ENCODE results near the gene ZGPAT. TPM values are rescaled to one million over a fixed set of nuclear protein-coding genes. Genes with fewer than 3 reads are reported as not detected.
"Not testable (repeated sequence)": the region's sequence is repeated elsewhere in the genome, so short reads cannot be mapped to it uniquely, and the experiment has no call there.

ZGPAT gene
- total RNA-seq, 1 donor from 2014 or later: 28.0 TPM

GRCh38 chr20:63709149-63709527 lies 1.3 kb downstream of the ZGPAT start:
- H3K9me3 Mint-ChIP-seq (ENCODE audit: unreplicated experiment): peaks cover 5% of the 10 kb centered on the region

GRCh38 chr20:63711085-63711645 lies 3.3 kb downstream of the ZGPAT start:
- H3K36me3 Mint-ChIP-seq (ENCODE audit: unreplicated experiment): peaks cover 47% of the 10 kb centered on the region
- peaks cover 5% of the 10 kb centered on the region for H3K9me3 Mint-ChIP-seq (ENCODE audit: unreplicated experiment)
- peaks cover 25% of the 10 kb centered on the region for H3K4me1 Mint-ChIP-seq (ENCODE audit: unreplicated experiment)
- no peak for DNase-seq (ENCODE audit: extremely low spot score, unreplicated experiment)
- no peaks in the 10 kb centered on the region for H3K27me3 Mint-ChIP-seq (ENCODE audit: unreplicated experiment)
- TF ChIP-seq CTCF (IDR thresholded peaks at IDR 0.05): no peak
- no peak overlapping the region for H3K27ac Mint-ChIP-seq (ENCODE audit: unreplicated experiment)
- peak overlapping the region; percentile 40 for H3K4me3 Mint-ChIP-seq (ENCODE audit: unreplicated experiment)

More at GRCh38 chr20:63709149-63709527, 1.3 kb downstream of the ZGPAT start:
- Mint-ChIP-seq H3K36me3 (ENCODE audit: unreplicated experiment) (peaks cover 36% of the 10 kb centered on the region), H3K27ac (ENCODE audit: unreplicated experiment) (no peak overlapping the region), H3K27me3 (ENCODE audit: unreplicated experiment) (no peaks in the 10 kb centered on the region), H3K4me1 (ENCODE audit: unreplicated experiment) (peaks cover 25% of the 10 kb centered on the region), H3K4me3 (ENCODE audit: unreplicated experiment) (peak overlapping the region; percentile 77)
- TF ChIP-seq CTCF (IDR thresholded peaks at IDR 0.05): no peak
- no peak for DNase-seq (ENCODE audit: extremely low spot score, unreplicated experiment)

GRCh38 chr20:63712191-63712590 lies 4.4 kb downstream of the ZGPAT start:
- Mint-ChIP-seq H3K36me3 (ENCODE audit: unreplicated experiment) (peaks cover 53% of the 10 kb centered on the region), H3K9me3 (ENCODE audit: unreplicated experiment) (peaks cover 5% of the 10 kb centered on the region), H3K27ac (ENCODE audit: unreplicated experiment) (no peak overlapping the region), H3K4me3 (ENCODE audit: unreplicated experiment) (no peak overlapping the region), H3K27me3 (ENCODE audit: unreplicated experiment) (no peaks in the 10 kb centered on the region), H3K4me1 (ENCODE audit: unreplicated experiment) (peaks cover 18% of the 10 kb centered on the region)
- DNase-seq (ENCODE audit: extremely low spot score, unreplicated experiment): no peak
- TF ChIP-seq CTCF (IDR thresholded peaks at IDR 0.05): no peak

GRCh38 chr20:63714858-63715257 lies 7.0 kb downstream of the ZGPAT start:
- no peak overlapping the region for H3K27ac Mint-ChIP-seq (ENCODE audit: unreplicated experiment)
- peaks cover 11% of the 10 kb centered on the region for H3K9me3 Mint-ChIP-seq (ENCODE audit: unreplicated experiment)
- H3K27me3 Mint-ChIP-seq (ENCODE audit: unreplicated experiment): no peaks in the 10 kb centered on the region
- no peak overlapping the region for H3K4me3 Mint-ChIP-seq (ENCODE audit: unreplicated experiment)
- no peak for TF ChIP-seq CTCF (IDR thresholded peaks at IDR 0.05)
- no peak for DNase-seq (ENCODE audit: extremely low spot score, unreplicated experiment)
- peaks cover 63% of the 10 kb centered on the region for H3K36me3 Mint-ChIP-seq (ENCODE audit: unreplicated experiment)
- peaks cover 7% of the 10 kb centered on the region for H3K4me1 Mint-ChIP-seq (ENCODE audit: unreplicated experiment)

GRCh38 chr20:63718996-63719395 lies 11.2 kb downstream of the ZGPAT start:
- Mint-ChIP-seq H3K9me3 (ENCODE audit: unreplicated experiment) (peaks cover 6% of the 10 kb centered on the region), H3K27me3 (ENCODE audit: unreplicated experiment) (no peaks in the 10 kb centered on the region), H3K36me3 (ENCODE audit: unreplicated experiment) (peaks cover 50% of the 10 kb centered on the region), H3K4me3 (ENCODE audit: unreplicated experiment) (no peak overlapping the region), H3K27ac (ENCODE audit: unreplicated experiment) (no peak overlapping the region), H3K4me1 (ENCODE audit: unreplicated experiment) (no peaks in the 10 kb centered on the region)
- no peak for TF ChIP-seq CTCF (IDR thresholded peaks at IDR 0.05)
- DNase-seq (ENCODE audit: extremely low spot score, unreplicated experiment): no peak

GRCh38 chr20:63722967-63723622 lies 15.3 kb downstream of the ZGPAT start:
- not testable (repeated sequence) for H3K4me1 Mint-ChIP-seq (ENCODE audit: unreplicated experiment); H3K27me3 Mint-ChIP-seq (ENCODE audit: unreplicated experiment); H3K27ac Mint-ChIP-seq (ENCODE audit: unreplicated experiment); DNase-seq (ENCODE audit: extremely low spot score, unreplicated experiment); H3K4me3 Mint-ChIP-seq (ENCODE audit: unreplicated experiment)
- peaks cover 41% of the 10 kb centered on the region for H3K36me3 Mint-ChIP-seq (ENCODE audit: unreplicated experiment)
- peaks cover 11% of the 10 kb centered on the region for H3K9me3 Mint-ChIP-seq (ENCODE audit: unreplicated experiment)

- H3K4me1 Mint-ChIP-seq (ENCODE audit: unreplicated experiment); H3K27ac Mint-ChIP-seq (ENCODE audit: unreplicated experiment); H3K9me3 Mint-ChIP-seq (ENCODE audit: unreplicated experiment); H3K4me3 Mint-ChIP-seq (ENCODE audit: unreplicated experiment); DNase-seq (ENCODE audit: extremely low spot score, unreplicated experiment); H3K27me3 Mint-ChIP-seq (ENCODE audit: unreplicated experiment): not testable (repeated sequence)
- H3K36me3 Mint-ChIP-seq (ENCODE audit: unreplicated experiment): peaks cover 21% of the 10 kb centered on the region
Measured at GRCh38 chr20:63730189-63730733, 22.4 kb downstream of the ZGPAT start.

All from osteocyte (in vitro differentiated cells).